GM21786 (cell line): ENCODE data around the gene IKZF1.

ENCODE experiments used
- ATAC-seq: cut with Tn5 transposase; IDR thresholded peaks from one replicate; pipeline ENCODE4 v1.9.1; 2021; ENCODE audit not compliant: unreplicated experiment

Gene IKZF1

DNA sequence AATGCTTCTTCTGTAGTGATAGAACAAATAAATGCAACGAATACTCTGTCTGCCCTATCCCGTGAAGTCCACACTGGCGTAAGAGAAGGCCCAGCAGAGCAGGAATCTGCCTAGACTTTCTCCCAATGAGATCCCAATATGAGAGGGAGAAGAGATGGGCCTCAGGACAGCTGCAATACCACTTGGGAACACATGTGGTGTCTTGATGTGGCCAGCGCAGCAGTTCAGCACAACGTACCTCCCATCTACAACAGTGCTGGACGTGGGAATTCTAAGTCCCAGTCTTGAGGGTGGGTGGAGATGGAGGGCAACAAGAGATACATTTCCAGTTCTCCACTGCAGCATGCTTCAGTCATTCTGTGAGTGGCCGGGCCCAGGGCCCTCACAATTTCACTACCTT is 99.9 kb downstream of the IKZF1 start:
- no peak for ATAC-seq

GRCh38 chr7:50405221-50405620 is 100.7 kb downstream of the IKZF1 start:
- ATAC-seq = no peak

- ATAC-seq = no peak
These were observed 102.4 kb downstream of the IKZF1 start for GRCh38 chr7:50406935-50407334.

- peak; percentile 54 for ATAC-seq
These were observed 105.6 kb downstream of the IKZF1 start for GRCh38 chr7:50409856-50410745.

DNA sequence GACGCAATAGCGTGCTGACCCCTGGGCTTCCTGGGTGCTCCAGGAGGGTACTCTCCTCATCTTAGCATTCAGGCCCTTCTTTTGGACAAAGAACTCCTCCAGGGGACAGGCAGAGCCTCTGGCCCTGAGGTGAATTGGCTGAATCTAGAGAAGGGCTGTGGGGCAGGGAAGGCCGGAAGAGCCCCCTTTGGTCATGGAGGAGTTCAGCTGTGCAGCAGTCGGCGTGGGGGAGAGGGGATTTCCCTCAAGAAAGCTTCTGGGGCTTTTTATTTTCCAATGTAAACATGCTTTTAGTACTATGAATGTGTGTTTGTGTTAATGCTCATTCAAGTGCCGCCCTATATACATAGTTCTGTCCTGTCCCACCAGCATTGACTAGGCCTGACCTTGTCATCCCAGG is 106.8 kb downstream of the IKZF1 start:
- no peak for ATAC-seq

GRCh38 chr7:50412973-50413372 is 108.5 kb downstream of the IKZF1 start:
- no peak for ATAC-seq

GRCh38 chr7:50413561-50413960 is 109.0 kb downstream of the IKZF1 start:
- ATAC-seq = no peak

- no peak for ATAC-seq
These were observed 111.4 kb downstream of the IKZF1 start for GRCh38 chr7:50415844-50416364.

- peak; percentile 79 for ATAC-seq
These were observed 112.1 kb downstream of the IKZF1 start for GRCh38 chr7:50416527-50417182.

DNA sequence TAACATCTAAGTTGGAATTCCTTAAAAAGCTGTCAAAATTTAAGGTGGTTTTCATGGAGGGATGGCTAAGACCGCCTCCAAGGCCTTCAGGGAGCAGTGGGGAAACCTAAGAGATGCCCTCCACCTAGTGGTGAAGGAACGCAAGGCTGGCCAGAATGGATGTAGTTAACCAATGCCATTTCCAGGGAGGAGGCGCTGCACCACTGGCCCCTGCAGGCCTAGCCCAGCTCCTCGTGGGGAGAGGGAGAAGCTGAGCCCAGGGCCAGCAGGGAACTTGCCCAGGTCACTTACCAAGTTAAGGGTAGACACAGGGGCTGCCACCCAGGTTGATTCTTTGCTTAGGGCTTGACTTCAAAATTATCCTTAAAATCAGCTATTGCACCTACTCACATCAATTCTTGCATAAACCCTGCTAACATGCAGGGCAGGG is 113.6 kb downstream of the IKZF1 start:
- ATAC-seq = peak; percentile 89

GRCh38 chr7:50418526-50419290 is 114.2 kb downstream of the IKZF1 start:
- ATAC-seq = no peak

DNA sequence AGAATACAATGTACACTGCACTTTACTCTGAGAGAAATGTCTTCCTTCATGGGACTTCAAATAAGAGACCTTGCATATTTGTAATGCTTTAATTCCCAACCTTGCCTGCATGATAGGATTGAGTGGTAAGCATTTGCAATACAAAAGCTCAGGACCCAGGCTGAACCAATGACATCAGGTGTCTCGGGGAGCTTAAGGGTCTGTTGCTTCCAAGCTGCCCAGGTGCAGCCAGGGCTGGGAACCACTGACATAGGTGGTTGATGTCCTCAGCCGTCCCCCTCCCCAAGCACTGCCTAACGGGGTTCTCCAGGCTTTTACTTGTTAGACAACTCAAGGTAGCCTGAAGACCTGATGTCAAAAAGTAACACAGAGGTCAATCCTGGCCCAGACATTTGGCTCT is 116.5 kb downstream of the IKZF1 start:
- no peak for ATAC-seq

DNA sequence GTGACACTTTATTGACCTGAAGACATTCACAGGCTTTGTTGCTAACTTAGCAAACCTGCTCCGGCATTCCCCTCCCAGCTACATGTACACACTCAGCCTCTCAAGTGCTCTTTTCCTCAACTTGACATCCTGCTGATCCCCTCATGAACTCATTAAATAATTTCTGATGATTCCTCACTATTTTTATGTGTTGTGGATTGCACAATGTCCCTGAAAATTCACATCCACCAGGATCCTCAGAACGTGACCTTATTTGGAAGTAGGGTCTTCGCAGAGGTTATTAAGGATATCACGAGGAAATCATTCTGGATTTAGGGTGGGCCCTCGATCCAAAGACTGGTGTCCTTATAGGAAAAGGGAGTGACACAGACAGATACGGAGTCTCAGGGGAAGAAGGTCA is 118.3 kb downstream of the IKZF1 start:
- no peak for ATAC-seq

GRCh38 chr7:50423860-50424259 is 119.3 kb downstream of the IKZF1 start:
- no peak for ATAC-seq

GRCh38 chr7:50425318-50425717 is 120.8 kb downstream of the IKZF1 start:
- ATAC-seq = no peak

DNA sequence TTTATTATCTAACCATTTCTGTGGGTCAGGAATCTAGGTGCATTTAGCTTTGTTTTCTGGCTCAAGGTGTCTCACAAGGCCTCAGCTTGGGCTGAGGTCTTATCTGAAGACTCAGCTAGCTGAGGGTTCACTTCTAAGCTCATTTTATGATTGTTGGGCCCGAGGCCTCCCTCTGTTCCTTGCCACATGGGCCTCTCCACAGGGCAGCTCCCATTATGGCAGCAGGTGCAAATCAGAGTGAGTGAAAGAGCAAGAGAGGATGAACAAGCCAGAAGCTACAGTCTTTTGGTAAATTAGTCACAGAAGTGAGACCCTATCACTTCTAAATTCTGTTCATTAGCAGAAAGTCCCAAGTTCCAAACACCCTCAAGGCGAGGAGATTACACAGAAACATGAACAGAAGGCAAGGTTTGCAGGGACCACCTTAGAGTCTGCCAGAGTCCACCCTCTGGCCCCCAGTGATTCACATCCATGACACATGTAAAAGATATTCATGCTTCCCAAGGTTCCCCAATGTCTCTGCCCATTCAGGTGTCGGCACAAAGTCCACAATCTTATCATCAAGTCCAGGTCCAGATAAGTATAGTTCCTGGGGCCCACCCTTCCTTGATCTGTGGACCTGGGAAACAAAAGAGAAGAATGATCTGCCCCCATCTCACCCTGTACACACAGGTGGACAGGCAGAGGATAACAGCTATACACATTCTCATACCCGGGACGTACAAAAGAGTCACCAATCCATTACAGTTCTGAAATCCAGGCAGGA is 121.9 kb downstream of the IKZF1 start:
- no peak for ATAC-seq

GRCh38 chr7:50427518-50427917 is 123.0 kb downstream of the IKZF1 start:
- no peak for ATAC-seq

DNA sequence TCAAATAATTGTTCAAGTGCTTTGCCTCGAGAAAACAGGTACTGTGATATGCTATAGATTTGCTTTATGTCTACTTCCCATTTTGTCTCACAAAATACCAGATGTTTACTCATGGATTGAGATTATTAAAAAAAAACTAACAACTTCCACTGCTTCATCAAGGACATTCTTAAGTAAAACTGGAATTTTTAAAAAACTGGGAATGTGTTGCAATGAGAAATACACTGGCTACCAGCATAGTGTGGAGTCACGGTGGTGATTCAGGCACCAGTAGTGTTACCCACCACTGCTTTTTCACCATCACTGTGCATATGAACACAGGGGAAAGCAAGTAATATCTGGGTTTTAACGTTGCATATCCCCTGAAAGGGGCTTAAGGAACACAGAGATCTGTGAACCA is 124.4 kb downstream of the IKZF1 start:
- ATAC-seq = no peak

DNA sequence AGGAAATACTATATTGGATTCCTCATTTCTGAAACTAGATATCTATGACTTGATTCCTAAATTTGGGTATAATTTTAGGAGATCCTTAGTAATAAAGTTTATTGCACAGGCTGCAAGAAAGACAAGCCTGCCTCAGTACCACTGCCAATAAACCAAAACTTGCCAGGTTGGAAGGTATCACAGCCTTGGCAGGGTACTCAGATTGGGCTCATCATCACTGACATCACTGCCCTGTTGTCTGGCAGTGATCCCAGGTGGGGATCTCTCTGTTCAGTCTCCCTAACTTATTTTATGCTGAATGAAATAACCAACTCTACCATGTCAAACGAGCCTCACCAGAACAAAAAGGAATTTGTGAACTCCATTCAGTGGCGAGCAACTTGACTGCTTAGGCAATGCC is 126.8 kb downstream of the IKZF1 start:
- ATAC-seq = no peak

- ATAC-seq = no peak
These were observed 127.3 kb downstream of the IKZF1 start for GRCh38 chr7:50431722-50432305.
